ENCODE results near the gene TNPO1. TPM values are rescaled to one million over a fixed set of nuclear protein-coding genes. Genes with fewer than 3 reads are reported as not detected.
"Not testable (repeated sequence)": the region's sequence is repeated elsewhere in the genome, so short reads cannot be mapped to it uniquely, and the experiment has no call there.

The TNPO1 gene
- total RNA-seq, 1 experiment from 2014 or later = 205 TPM

GRCh38 chr5:72925336-72926010, 109.0 kb downstream of the TNPO1 start:
- DNase-seq (ENCODE audit: low read depth) = no peak

GRCh38 chr5:72932686-72933085, 116.2 kb downstream of the TNPO1 start:
- not testable (repeated sequence) for DNase-seq (ENCODE audit: low read depth)

- not testable (repeated sequence) for DNase-seq (ENCODE audit: low read depth)
Observed at GRCh38 chr5:72934953-72935725, 118.7 kb downstream of the TNPO1 start.

- DNase-seq (ENCODE audit: low read depth) = no peak
Observed at GRCh38 chr5:72936893-72937292, 120.4 kb downstream of the TNPO1 start.

GRCh38 chr5:72937517-72938061, 121.1 kb downstream of the TNPO1 start:
- no peak for DNase-seq (ENCODE audit: low read depth)

- DNase-seq (ENCODE audit: low read depth) = no peak
Observed at GRCh38 chr5:72938206-72938605, 121.7 kb downstream of the TNPO1 start.

GRCh38 chr5:72940082-72940481, 123.6 kb downstream of the TNPO1 start:
- no peak for DNase-seq (ENCODE audit: low read depth)

- DNase-seq (ENCODE audit: low read depth) = no peak
Observed at GRCh38 chr5:72943307-72943706, 126.8 kb downstream of the TNPO1 start.

- no peak for DNase-seq (ENCODE audit: low read depth)
Observed at GRCh38 chr5:72947498-72947897, 131.0 kb downstream of the TNPO1 start.

- DNase-seq (ENCODE audit: low read depth) = no peak
Observed at GRCh38 chr5:72949481-72949880, 133.0 kb downstream of the TNPO1 start.

- DNase-seq (ENCODE audit: low read depth) = peak; percentile 82
Observed at GRCh38 chr5:72951671-72952468, 135.4 kb downstream of the TNPO1 start.

- DNase-seq (ENCODE audit: low read depth) = no peak
Observed at GRCh38 chr5:72954389-72954788, 137.9 kb downstream of the TNPO1 start.

- no peak for DNase-seq (ENCODE audit: low read depth)
Observed at GRCh38 chr5:72955143-72955767, 138.8 kb downstream of the TNPO1 start.

GRCh38 chr5:72955768-72956323, 139.4 kb downstream of the TNPO1 start, which contains the start of gene FCHO2:
TSS of gene FCHO2 (plus strand) at chr5:72956041. CDS start at chr5:72956097, 56 bp downstream.
- peak; percentile 92 for DNase-seq (ENCODE audit: low read depth)

- peak; percentile 62 for DNase-seq (ENCODE audit: low read depth)
Observed at GRCh38 chr5:72956324-72957140, 140.1 kb downstream of the TNPO1 start.

- DNase-seq (ENCODE audit: low read depth) = no peak
Observed at GRCh38 chr5:72957337-72957736, 140.9 kb downstream of the TNPO1 start.

- DNase-seq (ENCODE audit: low read depth) = no peak
Observed at GRCh38 chr5:72959257-72959656, 142.8 kb downstream of the TNPO1 start.

Data from HT1080 (cell line).